Measurements from ENCODE around the gene SLC25A11. TPM values are rescaled to one million over a fixed set of nuclear protein-coding genes. Genes with fewer than 3 reads are reported as not detected.

Gene SLC25A11
- total RNA-seq, 4 donors from 2014 or later = 62.4 to 120 (median 83.9) TPM

DNA sequence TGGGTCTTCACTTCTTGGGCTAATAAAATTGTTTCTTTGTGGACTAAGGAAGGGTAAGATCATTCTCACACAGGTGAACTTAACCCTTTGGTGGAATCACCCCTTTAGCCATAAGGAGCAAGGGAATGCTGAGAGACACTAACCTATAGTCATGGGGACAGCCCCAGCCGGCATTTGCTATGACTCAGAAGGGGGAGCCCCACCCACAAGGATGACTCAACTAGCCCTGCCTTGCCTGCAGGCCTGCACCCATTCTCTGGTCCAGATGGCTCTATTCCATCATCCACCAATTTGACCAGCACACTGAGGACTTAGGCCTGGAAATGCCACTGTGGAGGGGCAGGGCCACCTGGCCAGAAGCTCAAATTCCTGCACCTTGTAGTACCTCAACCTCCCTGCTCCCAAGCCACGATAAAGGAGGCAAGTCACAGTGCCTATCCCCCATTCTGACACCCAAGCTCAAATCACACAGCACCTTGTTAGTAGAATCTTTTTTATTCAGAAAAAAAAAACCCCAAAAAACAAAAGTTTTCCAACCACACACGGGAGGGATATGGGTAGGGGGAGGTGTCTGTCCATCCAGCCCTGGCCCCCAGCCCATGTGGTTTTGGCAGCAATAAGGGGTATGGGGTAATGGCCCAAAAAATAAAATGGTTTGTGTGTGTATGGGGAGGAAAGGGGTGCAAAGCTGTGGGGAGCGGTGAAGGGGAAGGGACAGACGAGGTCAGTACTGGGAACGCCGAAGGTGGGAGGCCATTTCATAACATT lies 5.5 kb upstream of the SLC25A11 start:
- intact Hi-C loops (cut with DNase I; ENCODE audit: low total_unique reads) = no loop called here
- H3K4me1 ChIP-seq = peaks cover 34 to 67% (median 45%) of the 10 kb centered on the region in 4 donors
- WGBS, 2 donors (ENCODE audit: low coverage in 1 of 2) = 31 to 38% methylated on average over 4 to 7 of the region's 7 CpGs

DNA sequence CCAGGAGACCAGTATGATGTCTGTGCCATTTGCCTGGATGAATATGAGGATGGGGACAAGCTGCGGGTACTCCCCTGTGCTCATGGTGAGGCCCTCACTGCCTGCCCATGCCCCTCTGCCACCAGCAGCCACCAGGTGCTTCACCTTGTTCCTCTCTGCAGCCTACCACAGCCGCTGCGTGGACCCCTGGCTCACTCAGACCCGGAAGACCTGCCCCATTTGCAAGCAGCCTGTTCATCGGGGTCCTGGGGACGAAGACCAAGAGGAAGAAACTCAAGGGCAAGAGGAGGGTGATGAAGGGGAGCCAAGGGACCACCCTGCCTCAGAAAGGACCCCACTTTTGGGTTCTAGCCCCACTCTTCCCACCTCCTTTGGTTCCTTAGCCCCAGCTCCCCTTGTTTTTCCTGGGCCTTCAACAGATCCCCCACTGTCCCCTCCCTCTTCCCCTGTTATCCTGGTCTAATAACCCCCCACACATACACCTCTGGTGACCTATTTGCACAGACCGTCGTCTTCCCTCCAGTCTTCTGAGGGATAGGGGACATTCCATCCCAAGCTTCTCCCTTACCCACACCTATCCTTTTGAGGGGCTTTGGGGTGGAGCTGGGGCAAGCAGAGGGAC lies 4.8 kb upstream of the SLC25A11 start:
- no peak for TF ChIP-seq CTCF (IDR thresholded peaks at IDR 0.05)
- TF ChIP-seq POLR2A (IDR thresholded peaks at IDR 0.05) = no peak
- TF ChIP-seq POLR2AphosphoS5 (IDR thresholded peaks at IDR 0.05) = no peak
- no peak for TF ChIP-seq EP300 (IDR thresholded peaks at IDR 0.05; ENCODE audit: low read depth)
- Histone ChIP-seq H3K27ac (peak overlapping the region; percentile 95 to 100 (median 100)), H3K36me3 (peaks cover 0 to 6% (median 0%) of the 10 kb centered on the region in 4 donors), H3K27me3 (no peaks in the 10 kb centered on the region), H3K9me3 (no peaks in the 10 kb centered on the region), H3K4me1 (peaks cover 34 to 64% (median 41%) of the 10 kb centered on the region in 4 donors), H3K4me3 (no peak overlapping the region)
- in situ Hi-C loops (cut with MboI; ENCODE audit: low pct_ligation_motif_present in 1 of 4, low pct_unique_long_range_greater_than_20kb in 1 of 4, low sequenced_read_pairs in 3 of 4) (no loop called here), intact Hi-C loops (cut with DNase I; ENCODE audit: low total_unique reads) (no loop called here)
- no peak for DNase-seq
- whole genome bisulfite sequencing, 2 donors (ENCODE audit: low coverage in 1 of 2) = 40 to 45% methylated on average over 4 to 8 of the region's 8 CpGs

More for the DNA sequence above, 5.5 kb upstream of the SLC25A11 start:
- in situ Hi-C loops (cut with MboI; ENCODE audit: low pct_ligation_motif_present in 1 of 4, low pct_unique_long_range_greater_than_20kb in 1 of 4, low sequenced_read_pairs in 3 of 4) = no loop called here
- Histone ChIP-seq H3K27ac (peak overlapping the region; percentile 95 to 100 (median 100)), H3K9me3 (no peaks in the 10 kb centered on the region), H3K27me3 (no peaks in the 10 kb centered on the region), H3K4me3 (peak overlapping the region in 2 of 4 donors; percentile 77 to 92), H3K36me3 (peaks cover 0 to 6% (median 0%) of the 10 kb centered on the region in 4 donors)
- peak; percentile 88 for DNase-seq
- TF ChIP-seq POLR2AphosphoS5 (IDR thresholded peaks at IDR 0.05) = peak; percentile 54 to 83 (median 75)
- TF ChIP-seq CTCF (IDR thresholded peaks at IDR 0.05) = no peak
- TF ChIP-seq POLR2A (IDR thresholded peaks at IDR 0.05) = no peak

GRCh38 chr17:4944163-4944553 lies 4.3 kb upstream of the SLC25A11 start:
- Histone ChIP-seq H3K36me3 (peaks cover 0 to 6% (median 0%) of the 10 kb centered on the region in 4 donors), H3K4me3 (no peak overlapping the region), H3K27ac (peak overlapping the region; percentile 95 to 100 (median 100)), H3K4me1 (peaks cover 36 to 65% (median 39%) of the 10 kb centered on the region in 4 donors), H3K27me3 (no peaks in the 10 kb centered on the region), H3K9me3 (no peaks in the 10 kb centered on the region)
- peak; percentile 37 for DNase-seq
- TF ChIP-seq CTCF (IDR thresholded peaks at IDR 0.05) = no peak
- TF ChIP-seq EP300 (IDR thresholded peaks at IDR 0.05; ENCODE audit: low read depth) = no peak
- no peak for TF ChIP-seq POLR2AphosphoS5 (IDR thresholded peaks at IDR 0.05)
- no peak for TF ChIP-seq POLR2A (IDR thresholded peaks at IDR 0.05)
- intact Hi-C loops (cut with DNase I; ENCODE audit: low total_unique reads) (no loop called here), in situ Hi-C loops (cut with MboI; ENCODE audit: low pct_ligation_motif_present in 1 of 4, low pct_unique_long_range_greater_than_20kb in 1 of 4, low sequenced_read_pairs in 3 of 4) (no loop called here)
- WGBS, 2 donors (ENCODE audit: low coverage in 1 of 2) = 27 to 68% methylated on average over 3 of the region's 3 CpGs

GRCh38 chr17:4942760-4943508 lies 3.1 kb upstream of the SLC25A11 start:
- TF ChIP-seq POLR2AphosphoS5 (IDR thresholded peaks at IDR 0.05) (no peak), EP300 (IDR thresholded peaks at IDR 0.05; ENCODE audit: low read depth) (no peak), POLR2A (IDR thresholded peaks at IDR 0.05) (no peak), CTCF (IDR thresholded peaks at IDR 0.05) (no peak)
- Histone ChIP-seq H3K4me3 (no peak overlapping the region), H3K36me3 (peaks cover 0 to 6% (median under 1%) of the 10 kb centered on the region in 4 donors), H3K9me3 (no peaks in the 10 kb centered on the region), H3K27me3 (no peaks in the 10 kb centered on the region), H3K4me1 (peaks cover 48 to 78% (median 50%) of the 10 kb centered on the region in 4 donors), H3K27ac (peak overlapping the region in 2 of 4 donors; percentile 100)
- no peak for DNase-seq
- WGBS, 2 donors (ENCODE audit: low coverage in 1 of 2) = 77 to 79% methylated on average over 6 to 13 of the region's 13 CpGs
- in situ Hi-C loops (cut with MboI; ENCODE audit: low pct_ligation_motif_present in 1 of 4, low pct_unique_long_range_greater_than_20kb in 1 of 4, low sequenced_read_pairs in 3 of 4) = no loop called here
- intact Hi-C loops (cut with DNase I; ENCODE audit: low total_unique reads) = no loop called here

All from transverse colon (tissue), 4 donors.